Endothelial cell of umbilical vein (primary cell): ENCODE measurements around the gene CRISPLD2. TPM values are rescaled to one million over a fixed set of nuclear protein-coding genes. Genes with fewer than 3 reads are reported as not detected.

Experiments
- BruUV-seq: library from RNA; stranded (reverse); fragments of 400-500 nt; replicated peaks from 2 replicates; lab custom pipeline; 2021; lab: Mats Ljungman, UMichigan
- CTCF ChIA-PET: fragments of 300-600, 350-600 bp; sonication (Branson Sonifier 250); formaldehyde crosslinking; loops from one replicate; lab custom pipeline; 2021; ENCODE audit warnings: antibody characterized with exemption, inconsistent platforms; lab: Charles Lee
- POLR2A ChIA-PET: fragments of 300-600, 350-600 bp; sonication (Branson Sonifier 250); formaldehyde crosslinking; loops from one replicate; lab custom pipeline; 2021; ENCODE audit warnings: antibody characterized with exemption, inconsistent platforms; lab: Charles Lee
- DNase-seq: peaks from one replicate; pipeline ENCODE4 v3.0.0-alpha.2; 2011; ENCODE audit warnings: low read depth, low spot score
- FAIRE-seq: peaks from 2 replicates; lab custom pipeline; 2011; peaks lifted over from hg19 to GRCh38; lab: Jason Lieb, UNC
- H2AFZ ChIP-seq: 2 replicates; pipeline ENCODE4 v1.6.0; 2012; ENCODE audit warnings: low read depth, low read length, control low read depth, inconsistent platforms
- H3K27ac ChIP-seq: 2 replicates; pipeline ENCODE4 v1.5.1; 2011; ENCODE audit warnings: low read depth, mild to moderate bottlenecking, control low read depth, low read length, moderate library complexity; ENCODE audit not compliant: insufficient read depth
- H3K27me3 ChIP-seq, 2 experiments: 2 replicates each; pipeline versions ENCODE4 v1.6.0 to v1.6.1; 2011; ENCODE audit warnings: low read length in 2 of 2, mixed read lengths in 1 of 2; ENCODE audit not compliant: control insufficient read depth in 2 of 2, insufficient read depth in 2 of 2
- H3K36me3 ChIP-seq, 2 experiments: 2 replicates in 1 of 2; 3 replicates in 1 of 2; pipeline ENCODE4 v1.5.1; 2011; ENCODE audit warnings: low read length in 2 of 2, mild to moderate bottlenecking in 1 of 2, moderate library complexity in 1 of 2; ENCODE audit not compliant: control insufficient read depth in 2 of 2, insufficient read depth in 2 of 2; ENCODE audit errors: extremely low read depth in 1 of 2
- H3K4me1 ChIP-seq: 3 replicates; pipeline ENCODE4 v1.5.1; 2011; ENCODE audit warnings: mild to moderate bottlenecking, low read length; ENCODE audit not compliant: control insufficient read depth, insufficient read depth; ENCODE audit errors: extremely low read depth
- H3K4me2 ChIP-seq: 2 replicates; pipeline ENCODE4 v1.6.1; 2011; ENCODE audit warnings: low read length, control low read depth, mixed read lengths; ENCODE audit not compliant: insufficient read depth
- H3K4me3 ChIP-seq, 3 experiments: fragments of 200-600 bp in 1 of 3; sonication (generic), shearing (Covaris generic) in 1 of 3; replicated peaks in 1 of 3; 2 replicates each; pipeline ENCODE4 v1.5.1; 2011 to 2016; ENCODE audit warnings: control low read depth in 3 of 3, low read length in 3 of 3, mild to moderate bottlenecking in 2 of 3, inconsistent platforms in 1 of 3, low read depth in 1 of 3, moderate library complexity in 1 of 3; ENCODE audit not compliant: insufficient read depth in 1 of 3
- H3K79me2 ChIP-seq: 2 replicates; pipeline ENCODE4 v1.6.0; 2012; ENCODE audit warnings: low read length, inconsistent platforms; ENCODE audit not compliant: control insufficient read depth, insufficient read depth
- H3K9ac ChIP-seq: replicated peaks from 2 replicates; pipeline ENCODE3; 2011; ENCODE audit warnings: low read length, control low read depth; ENCODE audit not compliant: insufficient read depth; ENCODE audit errors: extremely low read depth
- H3K9me1 ChIP-seq: replicated peaks from 3 replicates; pipeline ENCODE4 v1.6.0; 2011; ENCODE audit warnings: mild to moderate bottlenecking, low read length; ENCODE audit not compliant: control insufficient read depth, insufficient read depth; ENCODE audit errors: extremely low read depth
- H3K9me3 ChIP-seq: replicated peaks from 2 replicates; pipeline ENCODE4 v1.5.1; 2012; ENCODE audit warnings: low read length, inconsistent platforms; ENCODE audit not compliant: control insufficient read depth, insufficient read depth
- H4K20me1 ChIP-seq: replicated peaks from 2 replicates; pipeline ENCODE3; 2011; ENCODE audit warnings: mild to moderate bottlenecking, low read length; ENCODE audit not compliant: control insufficient read depth, insufficient read depth; ENCODE audit errors: extremely low read depth
- CTCF ChIP-seq, 2 donors: IDR thresholded peaks; 1 replicate in 1 of 2; 2 replicates in 1 of 2; pipeline ENCODE4 v1.5.1; 2011; ENCODE audit warnings: low read length in 2 of 2, mild to moderate bottlenecking in 2 of 2, moderate library complexity in 2 of 2, control low read depth in 1 of 2, inconsistent platforms in 1 of 2, low read depth in 1 of 2; ENCODE audit not compliant: insufficient read depth in 1 of 2; ENCODE audit errors: extremely low read depth in 1 of 2
- EZH2 ChIP-seq: IDR thresholded peaks from 2 replicates; pipeline ENCODE4 v1.6.1; 2012; ENCODE audit warnings: borderline replicate concordance, low read depth, mild to moderate bottlenecking, moderate library complexity, low read length, inconsistent platforms; ENCODE audit not compliant: severe bottlenecking
- JUN ChIP-seq: IDR thresholded peaks from 2 replicates; pipeline ENCODE4 v1.6.1; 2011; ENCODE audit warnings: borderline replicate concordance, low read depth; ENCODE audit not compliant: insufficient read length, insufficient read depth
- dilution Hi-C: fragments of 300-500 bp; cut with MboI; formaldehyde crosslinking; loops from one replicate; pipeline ENCODE4 v1.15.0; 2019; ENCODE audit warnings: low sequenced_read_pairs; ENCODE audit not compliant: extremely low pct_ligation_motif_present
- intact Hi-C: fragments of 100-400 bp; cut with micrococcal nuclease; formaldehyde crosslinking; loops from one replicate; pipeline ENCODE4 v1.10.0; 2022
- polyA plus RNA-seq, 4 experiments: library from polyadenylated mRNA; depleted of rRNA in 3 of 4; stranded (reverse) in 3 of 4; unstranded in 1 of 4; fragments of >200 nt; gene quantifications; 2 replicates each; pipeline versions ENCODE4 v1.2.1 to v1.2.3, GENCODE V29; 2011 to 2012; ENCODE audit warnings: missing spikeins in 1 of 4
- total RNA-seq: library from RNA; stranded (reverse); gene quantifications from 2 replicates; pipeline ENCODE4 v1.2.3, GENCODE V29; 2021

CRISPLD2 gene
- total and polyA plus RNA-seq, 2 donors (not counting 3 experiments of a cell fraction or from before 2014, with no cell fraction given): 0.14 to 0.73 TPM

- ChIA-PET CTCF (interaction anchor here (0.6 to 0.8 kb wide), 2 partner anchors 15 to 167 kb away, joined by 3 read pairs; no protein-coding TSS in a partner anchor), POLR2A (no interaction called here)
- Histone ChIP-seq H3K36me3 (no peaks in the 10 kb centered on the region), H3K4me1 (no peaks in the 10 kb centered on the region), H3K79me2 (no peaks in the 10 kb centered on the region), H3K4me3 (no peak overlapping the region), H3K9ac (no peak overlapping the region), H3K4me2 (no peak overlapping the region), H3K27ac (no peak overlapping the region), H2AFZ (no peak overlapping the region), H4K20me1 (no peaks in the 10 kb centered on the region), H3K9me3 (no peaks in the 10 kb centered on the region), H3K9me1 (no peaks in the 10 kb centered on the region), H3K27me3 (no peaks in the 10 kb centered on the region)
- BruUV-seq: no TSS peak
- TF ChIP-seq JUN: no peak
- TF ChIP-seq CTCF (IDR thresholded peaks at IDR 0.05; ENCODE audit: extremely low read depth in 1 of 2, insufficient read depth in 1 of 2, low read depth in 1 of 2, low read length in 2 of 2): no peak
- dilution Hi-C loops: no loop called here
- no peak for DNase-seq
- intact Hi-C loops: no loop called here
- no peak for FAIRE-seq
These were observed 86.2 kb downstream of the CRISPLD2 start for GRCh38 chr16:84905965-84906460.

- Histone ChIP-seq H2AFZ (no peak overlapping the region), H3K4me1 (no peaks in the 10 kb centered on the region), H3K4me3 (no peak overlapping the region), H4K20me1 (no peaks in the 10 kb centered on the region), H3K4me2 (no peak overlapping the region), H3K27me3 (no peaks in the 10 kb centered on the region), H3K36me3 (no peaks in the 10 kb centered on the region), H3K9me1 (no peaks in the 10 kb centered on the region), H3K79me2 (no peaks in the 10 kb centered on the region), H3K9ac (no peak overlapping the region), H3K9me3 (no peaks in the 10 kb centered on the region), H3K27ac (no peak overlapping the region)
- DNase-seq: no peak
- no peak for TF ChIP-seq EZH2
- no peak for TF ChIP-seq CTCF (IDR thresholded peaks at IDR 0.05; ENCODE audit: extremely low read depth in 1 of 2, insufficient read depth in 1 of 2, low read depth in 1 of 2, low read length in 2 of 2)
- no peak for TF ChIP-seq JUN
- FAIRE-seq: no peak
- POLR2A ChIA-PET: no interaction called here
- CTCF ChIA-PET: no interaction called here
- no TSS peak for BruUV-seq
- intact Hi-C loops: no loop called here
- dilution Hi-C loops: no loop called here
These were observed 87.3 kb downstream of the CRISPLD2 start for GRCh38 chr16:84907051-84907450.
